Measurements from ENCODE around the gene SYNE3.

The SYNE3 gene

DNA sequence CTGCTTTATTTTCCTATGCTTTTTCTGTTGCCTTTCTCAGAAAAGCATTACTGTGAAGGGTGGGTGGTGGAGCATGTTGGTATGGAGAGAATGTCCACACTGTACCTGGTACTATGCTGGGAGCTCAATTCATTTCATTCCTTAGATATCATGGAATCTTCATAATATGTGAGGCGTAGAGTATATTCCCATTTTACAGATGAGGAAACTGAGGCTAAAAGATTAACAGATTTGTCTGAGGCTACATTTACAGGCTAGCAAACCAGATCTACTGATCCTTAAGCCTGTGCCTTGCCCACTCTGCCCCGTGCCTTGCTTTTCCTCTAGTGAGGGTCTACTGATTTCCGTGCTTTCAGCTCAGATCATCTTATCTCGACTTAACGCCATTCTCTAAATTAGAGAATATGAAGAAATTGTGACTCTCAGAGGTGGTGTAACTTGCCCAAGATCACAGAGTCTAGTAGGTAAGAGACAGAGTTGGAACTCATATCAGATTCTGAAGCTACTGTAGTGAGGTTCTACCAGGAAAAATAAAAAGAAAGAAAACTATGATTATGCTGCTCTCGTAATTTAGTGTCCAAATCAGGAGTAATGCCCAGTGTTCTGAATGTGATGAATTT, 23.9 kb upstream of the SYNE3 start:
- no peaks in the 10 kb centered on the region for H3K4me1 ChIP-seq (ENCODE audit: insufficient read depth, insufficient read length)
- no peaks in the 10 kb centered on the region for H3K27me3 ChIP-seq (ENCODE audit: insufficient read depth, insufficient read length)
- H3K9me3 ChIP-seq (ENCODE audit: insufficient read depth, low read length) = no peaks in the 10 kb centered on the region
- H3K9ac ChIP-seq (ENCODE audit: insufficient read length, low read depth) = no peak overlapping the region
- peaks cover 16% of the 10 kb centered on the region for H3K36me3 ChIP-seq (ENCODE audit: insufficient read depth, insufficient read length, low read length)
- H3K4me3 ChIP-seq (ENCODE audit: insufficient read length, low read depth) = no peak overlapping the region
- DNase-seq (ENCODE audit: low read depth, low spot score) = no peak
- TF ChIP-seq SUZ12 (IDR thresholded peaks at IDR 0.05; ENCODE audit: extremely low read depth, insufficient read depth, insufficient read length) = no peak

DNA sequence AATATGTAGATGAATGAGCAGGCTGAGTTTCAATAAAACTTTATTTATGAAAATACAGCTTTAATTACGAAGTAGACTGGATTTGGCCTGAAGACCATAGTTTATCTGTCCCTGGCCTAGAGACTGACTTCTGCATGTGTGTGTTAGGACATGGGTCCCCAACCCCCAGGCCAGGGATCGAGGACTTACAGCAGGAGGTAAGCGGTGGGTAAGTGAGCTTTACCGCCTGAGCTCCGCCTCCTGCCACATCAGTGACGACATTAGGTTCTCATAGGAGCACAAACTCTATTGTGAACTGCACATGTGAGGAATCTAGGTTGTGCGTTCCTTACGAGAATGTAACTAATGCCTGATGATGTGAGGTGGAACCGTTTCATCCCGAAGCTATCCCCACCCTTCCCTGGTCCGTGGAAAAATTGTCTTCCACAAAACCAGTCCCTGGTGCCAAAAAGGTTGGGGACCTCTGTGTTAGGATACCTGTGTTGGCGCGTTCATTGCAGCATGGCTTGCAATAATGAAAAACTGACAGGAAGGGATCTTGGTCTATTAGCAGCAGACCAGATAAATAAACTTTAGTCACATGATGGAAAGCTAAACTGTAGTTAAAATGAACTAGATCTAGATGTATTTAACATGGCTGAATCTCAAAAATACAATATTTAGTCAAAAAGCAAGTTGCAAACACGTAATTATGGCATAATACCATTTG, 22.5 kb upstream of the SYNE3 start:
- H3K9me3 ChIP-seq (ENCODE audit: insufficient read depth, low read length) = no peaks in the 10 kb centered on the region
- no peak for DNase-seq (ENCODE audit: low read depth, low spot score)
- H3K27me3 ChIP-seq (ENCODE audit: insufficient read depth, insufficient read length) = no peaks in the 10 kb centered on the region
- H3K4me1 ChIP-seq (ENCODE audit: insufficient read depth, insufficient read length) = no peaks in the 10 kb centered on the region
- TF ChIP-seq ZNF274 (IDR thresholded peaks at IDR 0.05; ENCODE audit: low read depth, low read length) (no peak), SUZ12 (IDR thresholded peaks at IDR 0.05; ENCODE audit: extremely low read depth, insufficient read depth, insufficient read length) (no peak), YY1 (IDR thresholded peaks at IDR 0.05; ENCODE audit: insufficient read depth, insufficient read length) (no peak)
- H3K36me3 ChIP-seq (ENCODE audit: insufficient read depth, insufficient read length, low read length) = peaks cover 4% of the 10 kb centered on the region
- no peak overlapping the region for H3K4me3 ChIP-seq (ENCODE audit: insufficient read length, low read depth)
- no peak overlapping the region for H3K9ac ChIP-seq (ENCODE audit: insufficient read length, low read depth)

- Histone ChIP-seq H3K36me3 (ENCODE audit: insufficient read depth, insufficient read length, low read length) (peaks cover 12% of the 10 kb centered on the region), H3K27me3 (ENCODE audit: insufficient read depth, insufficient read length) (no peaks in the 10 kb centered on the region), H3K4me3 (ENCODE audit: insufficient read length, low read depth) (no peak overlapping the region), H3K4me1 (ENCODE audit: insufficient read depth, insufficient read length) (no peaks in the 10 kb centered on the region), H3K9me3 (ENCODE audit: insufficient read depth, low read length) (no peaks in the 10 kb centered on the region), H3K9ac (ENCODE audit: insufficient read length, low read depth) (no peak overlapping the region)
- TF ChIP-seq SUZ12 (IDR thresholded peaks at IDR 0.05; ENCODE audit: extremely low read depth, insufficient read depth, insufficient read length) (no peak), YY1 (IDR thresholded peaks at IDR 0.05; ENCODE audit: insufficient read depth, insufficient read length) (no peak), ZNF274 (IDR thresholded peaks at IDR 0.05; ENCODE audit: low read depth, low read length) (no peak)
- DNase-seq (ENCODE audit: low read depth, low spot score) = no peak
These were observed 21.0 kb upstream of the SYNE3 start for GRCh38 chr14:95537298-95538089.

DNA sequence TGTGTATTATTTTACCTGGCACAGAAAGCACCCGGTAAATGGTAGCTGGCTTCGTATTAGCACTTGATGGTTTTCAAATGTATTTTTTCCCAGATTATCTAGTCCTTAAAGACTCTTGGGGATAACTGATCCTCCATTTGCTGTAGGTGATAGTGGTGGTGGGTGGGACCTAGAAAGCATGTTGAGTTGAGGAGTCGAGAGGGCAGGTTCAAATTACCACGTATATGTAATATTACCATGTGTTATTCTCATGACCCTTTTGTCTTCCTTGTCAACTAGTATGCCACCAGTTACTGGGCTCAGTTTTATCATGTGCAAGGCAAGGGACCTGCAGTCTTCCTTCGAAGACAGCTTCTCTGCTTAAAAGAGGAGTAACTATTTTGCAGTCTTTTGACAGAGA, 20.2 kb upstream of the SYNE3 start:
- no peaks in the 10 kb centered on the region for H3K4me1 ChIP-seq (ENCODE audit: insufficient read depth, insufficient read length)
- no peaks in the 10 kb centered on the region for H3K27me3 ChIP-seq (ENCODE audit: insufficient read depth, insufficient read length)
- no peak overlapping the region for H3K9ac ChIP-seq (ENCODE audit: insufficient read length, low read depth)
- no peak overlapping the region for H3K4me3 ChIP-seq (ENCODE audit: insufficient read length, low read depth)
- TF ChIP-seq YY1 (IDR thresholded peaks at IDR 0.05; ENCODE audit: insufficient read depth, insufficient read length) (no peak), ZNF274 (IDR thresholded peaks at IDR 0.05; ENCODE audit: low read depth, low read length) (no peak), SUZ12 (IDR thresholded peaks at IDR 0.05; ENCODE audit: extremely low read depth, insufficient read depth, insufficient read length) (no peak)
- DNase-seq (ENCODE audit: low read depth, low spot score) = no peak
- H3K9me3 ChIP-seq (ENCODE audit: insufficient read depth, low read length) = no peaks in the 10 kb centered on the region
- peaks cover 18% of the 10 kb centered on the region for H3K36me3 ChIP-seq (ENCODE audit: insufficient read depth, insufficient read length, low read length)

- no peak for DNase-seq (ENCODE audit: low read depth, low spot score)
- Histone ChIP-seq H3K27me3 (ENCODE audit: insufficient read depth, insufficient read length) (no peaks in the 10 kb centered on the region), H3K4me1 (ENCODE audit: insufficient read depth, insufficient read length) (no peaks in the 10 kb centered on the region), H3K4me3 (ENCODE audit: insufficient read length, low read depth) (peak overlapping the region; percentile 96), H3K9me3 (ENCODE audit: insufficient read depth, low read length) (no peaks in the 10 kb centered on the region), H3K9ac (ENCODE audit: insufficient read length, low read depth) (peak overlapping the region; percentile 86), H3K36me3 (ENCODE audit: insufficient read depth, insufficient read length, low read length) (peaks cover 21% of the 10 kb centered on the region)
- TF ChIP-seq SUZ12 (IDR thresholded peaks at IDR 0.05; ENCODE audit: extremely low read depth, insufficient read depth, insufficient read length) (no peak), YY1 (IDR thresholded peaks at IDR 0.05; ENCODE audit: insufficient read depth, insufficient read length) (no peak), ZNF274 (IDR thresholded peaks at IDR 0.05; ENCODE audit: low read depth, low read length) (no peak)
These were observed 19.7 kb upstream of the SYNE3 start for GRCh38 chr14:95536036-95536593.

DNA sequence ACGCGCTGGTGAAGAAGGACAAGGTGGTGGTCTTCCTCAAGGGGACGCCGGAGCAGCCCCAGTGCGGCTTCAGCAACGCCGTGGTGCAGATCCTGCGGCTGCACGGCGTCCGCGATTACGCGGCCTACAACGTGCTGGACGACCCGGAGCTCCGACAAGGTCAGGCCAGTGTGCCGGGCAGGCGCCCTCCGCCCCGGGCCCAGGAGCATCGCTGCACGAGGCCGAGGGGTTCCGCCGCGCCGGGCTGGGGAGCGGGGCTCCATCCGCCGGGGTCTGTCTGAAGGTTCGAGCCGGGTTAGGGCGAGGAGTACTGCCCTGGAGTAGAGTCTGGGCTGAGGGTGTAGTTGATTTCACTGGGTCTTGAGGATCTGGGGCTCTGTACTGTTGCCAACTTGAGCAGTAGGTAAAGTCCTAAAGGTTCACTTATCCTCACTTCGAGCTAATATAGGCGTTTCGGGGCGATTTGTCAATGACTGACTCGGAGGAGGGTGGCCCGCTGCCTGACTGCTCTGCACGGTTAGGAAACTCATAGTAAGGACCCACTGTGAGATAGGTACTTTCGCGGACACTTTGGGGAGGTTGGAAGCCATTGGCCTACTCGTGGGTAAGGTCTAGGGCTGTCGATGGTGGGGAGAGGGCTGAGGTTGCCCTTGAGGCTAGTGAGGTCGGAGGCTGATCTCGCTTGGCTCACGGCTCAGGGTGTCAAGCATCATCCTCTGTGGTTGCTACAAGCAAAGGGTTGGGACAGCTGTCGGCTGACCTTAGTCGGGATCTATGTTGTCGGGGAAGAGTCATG, 19.0 kb upstream of the SYNE3 start:
- no peaks in the 10 kb centered on the region for H3K4me1 ChIP-seq (ENCODE audit: insufficient read depth, insufficient read length)
- H3K36me3 ChIP-seq (ENCODE audit: insufficient read depth, insufficient read length, low read length) = peaks cover 27% of the 10 kb centered on the region
- TF ChIP-seq ZNF274 (IDR thresholded peaks at IDR 0.05; ENCODE audit: low read depth, low read length) (no peak), YY1 (IDR thresholded peaks at IDR 0.05; ENCODE audit: insufficient read depth, insufficient read length) (no peak), SUZ12 (IDR thresholded peaks at IDR 0.05; ENCODE audit: extremely low read depth, insufficient read depth, insufficient read length) (no peak)
- H3K27me3 ChIP-seq (ENCODE audit: insufficient read depth, insufficient read length) = no peaks in the 10 kb centered on the region
- H3K9ac ChIP-seq (ENCODE audit: insufficient read length, low read depth) = peak overlapping the region; percentile 86
- no peak for DNase-seq (ENCODE audit: low read depth, low spot score)
- H3K4me3 ChIP-seq (ENCODE audit: insufficient read length, low read depth) = peak overlapping the region; percentile 96
- H3K9me3 ChIP-seq (ENCODE audit: insufficient read depth, low read length) = no peaks in the 10 kb centered on the region
